ENCODE data around the gene CYRIA. TPM values are rescaled to one million over a fixed set of nuclear protein-coding genes. Genes with fewer than 3 reads are reported as not detected.

The CYRIA gene
- total and polyA plus RNA-seq, 4 donors: 1.9 to 24.9 (median 7.9) TPM

GRCh38 chr2:16656784-16657391 lies 8.7 kb downstream of the CYRIA start:
- peaks cover 0 to 4% of the 10 kb centered on the region in 2 donors for H3K4me1 ChIP-seq (ENCODE audit: control insufficient read depth in 1 of 2, insufficient read depth in 2 of 2, low read length in 2 of 2)
- 20 to 21% methylated on average over 8 of the region's 8 CpGs for WGBS, 2 donors
- ATAC-seq (ENCODE audit: low FRiP score): peak; percentile 45
- no peaks in the 10 kb centered on the region for H3K27me3 ChIP-seq (ENCODE audit: control insufficient read depth in 1 of 2, insufficient read depth in 2 of 2, low read length in 1 of 2)
- intact Hi-C loops (cut with DNase I): no loop called here
- peak overlapping the region in 1 of 2 donors; percentile 8 for H3K27ac ChIP-seq (ENCODE audit: low read depth in 1 of 2, low read length in 2 of 2)
- no peaks in the 10 kb centered on the region for H3K36me3 ChIP-seq (ENCODE audit: control insufficient read depth in 1 of 2, insufficient read depth in 2 of 2, low read length in 1 of 2)
- peak; percentile 83 to 85 for DNase-seq
- H3K9me3 ChIP-seq (ENCODE audit: control insufficient read depth, low read length): no peaks in the 10 kb centered on the region
- H3K4me3 ChIP-seq (ENCODE audit: low read length in 2 of 2): no peak overlapping the region

GRCh38 chr2:16655905-16656642 lies 9.6 kb downstream of the CYRIA start:
- H3K27me3 ChIP-seq (ENCODE audit: control insufficient read depth in 1 of 2, insufficient read depth in 2 of 2, low read length in 1 of 2): no peaks in the 10 kb centered on the region
- intact Hi-C loops (cut with DNase I): no loop called here
- DNase-seq (no peak), ATAC-seq (ENCODE audit: low FRiP score) (no peak)
- no peaks in the 10 kb centered on the region for H3K36me3 ChIP-seq (ENCODE audit: control insufficient read depth in 1 of 2, insufficient read depth in 2 of 2, low read length in 1 of 2)
- H3K4me3 ChIP-seq (ENCODE audit: low read length in 2 of 2): no peak overlapping the region
- no peak overlapping the region for H3K27ac ChIP-seq (ENCODE audit: low read depth in 1 of 2, low read length in 2 of 2)
- H3K9me3 ChIP-seq (ENCODE audit: control insufficient read depth, low read length): no peaks in the 10 kb centered on the region
- WGBS, 2 donors: 95 to 96% methylated on average over 4 of the region's 4 CpGs
- H3K4me1 ChIP-seq (ENCODE audit: control insufficient read depth in 1 of 2, insufficient read depth in 2 of 2, low read length in 2 of 2): peaks cover under 1 to 4% of the 10 kb centered on the region in 2 donors

- ATAC-seq (ENCODE audit: low FRiP score) (no peak), DNase-seq (no peak)
- intact Hi-C loops (cut with DNase I): no loop called here
- WGBS, 2 donors: 96 to 98% methylated on average over 6 of the region's 6 CpGs
- Histone ChIP-seq H3K36me3 (ENCODE audit: control insufficient read depth in 1 of 2, insufficient read depth in 2 of 2, low read length in 1 of 2) (no peaks in the 10 kb centered on the region), H3K4me3 (ENCODE audit: low read length in 2 of 2) (no peak overlapping the region), H3K9me3 (ENCODE audit: control insufficient read depth, low read length) (no peaks in the 10 kb centered on the region), H3K27me3 (ENCODE audit: control insufficient read depth in 1 of 2, insufficient read depth in 2 of 2, low read length in 1 of 2) (no peaks in the 10 kb centered on the region), H3K27ac (ENCODE audit: low read depth in 1 of 2, low read length in 2 of 2) (no peak overlapping the region), H3K4me1 (ENCODE audit: control insufficient read depth in 1 of 2, insufficient read depth in 2 of 2, low read length in 2 of 2) (peaks cover 4% of the 10 kb centered on the region in 2 donors)
Measured at GRCh38 chr2:16655445-16655837, 10.2 kb downstream of the CYRIA start.

GRCh38 chr2:16654833-16655444 lies 10.7 kb downstream of the CYRIA start:
- Histone ChIP-seq H3K27ac (ENCODE audit: low read depth in 1 of 2, low read length in 2 of 2) (no peak overlapping the region), H3K36me3 (ENCODE audit: control insufficient read depth in 1 of 2, insufficient read depth in 2 of 2, low read length in 1 of 2) (no peaks in the 10 kb centered on the region), H3K4me3 (ENCODE audit: low read length in 2 of 2) (no peak overlapping the region), H3K27me3 (ENCODE audit: control insufficient read depth in 1 of 2, insufficient read depth in 2 of 2, low read length in 1 of 2) (no peaks in the 10 kb centered on the region), H3K9me3 (ENCODE audit: control insufficient read depth, low read length) (no peaks in the 10 kb centered on the region), H3K4me1 (ENCODE audit: control insufficient read depth in 1 of 2, insufficient read depth in 2 of 2, low read length in 2 of 2) (peaks cover 4 to 6% of the 10 kb centered on the region in 2 donors)
- no peak for ATAC-seq (ENCODE audit: low FRiP score)
- no peak for DNase-seq
- 92 to 96% methylated on average over 4 of the region's 4 CpGs for WGBS, 2 donors
- intact Hi-C loops (cut with DNase I): no loop called here

- Histone ChIP-seq H3K4me1 (ENCODE audit: control insufficient read depth in 1 of 2, insufficient read depth in 2 of 2, low read length in 2 of 2) (peaks cover 4 to 6% of the 10 kb centered on the region in 2 donors), H3K36me3 (ENCODE audit: control insufficient read depth in 1 of 2, insufficient read depth in 2 of 2, low read length in 1 of 2) (no peaks in the 10 kb centered on the region), H3K27ac (ENCODE audit: low read depth in 1 of 2, low read length in 2 of 2) (no peak overlapping the region), H3K4me3 (ENCODE audit: low read length in 2 of 2) (no peak overlapping the region), H3K9me3 (ENCODE audit: control insufficient read depth, low read length) (no peaks in the 10 kb centered on the region), H3K27me3 (ENCODE audit: control insufficient read depth in 1 of 2, insufficient read depth in 2 of 2, low read length in 1 of 2) (no peaks in the 10 kb centered on the region)
- no peak for ATAC-seq (ENCODE audit: low FRiP score)
- 97 to 99% methylated on average over 4 of the region's 4 CpGs for WGBS, 2 donors
- intact Hi-C loops (cut with DNase I): no loop called here
- DNase-seq: peak in 1 of 2 donors; percentile 57
Measured at GRCh38 chr2:16653799-16654198, 11.8 kb downstream of the CYRIA start.

- DNase-seq (peak in 1 of 2 donors; percentile 58), ATAC-seq (ENCODE audit: low FRiP score) (peak; percentile 66)
- peaks cover 4 to 6% of the 10 kb centered on the region in 2 donors for H3K4me1 ChIP-seq (ENCODE audit: control insufficient read depth in 1 of 2, insufficient read depth in 2 of 2, low read length in 2 of 2)
Measured at GRCh38 chr2:16653083-16653375, 12.6 kb downstream of the CYRIA start.

GRCh38 chr2:16652296-16653082 lies 13.1 kb downstream of the CYRIA start:
- Histone ChIP-seq H3K27ac (ENCODE audit: low read depth in 1 of 2, low read length in 2 of 2) (peak overlapping the region in 1 of 2 donors; percentile 3), H3K4me3 (ENCODE audit: low read length in 2 of 2) (no peak overlapping the region), H3K36me3 (ENCODE audit: control insufficient read depth in 1 of 2, insufficient read depth in 2 of 2, low read length in 1 of 2) (no peaks in the 10 kb centered on the region), H3K27me3 (ENCODE audit: control insufficient read depth in 1 of 2, insufficient read depth in 2 of 2, low read length in 1 of 2) (no peaks in the 10 kb centered on the region), H3K9me3 (ENCODE audit: control insufficient read depth, low read length) (no peaks in the 10 kb centered on the region), H3K4me1 (ENCODE audit: control insufficient read depth in 1 of 2, insufficient read depth in 2 of 2, low read length in 2 of 2) (peaks cover 4 to 6% of the 10 kb centered on the region in 2 donors)
- no peak for ATAC-seq (ENCODE audit: low FRiP score)
- intact Hi-C loops (cut with DNase I): no loop called here
- no peak for DNase-seq
- WGBS, 2 donors: 13 to 18% methylated on average over 8 of the region's 8 CpGs

More at GRCh38 chr2:16653083-16653375, 12.6 kb downstream of the CYRIA start:
- H3K9me3 ChIP-seq (ENCODE audit: control insufficient read depth, low read length): no peaks in the 10 kb centered on the region
- H3K36me3 ChIP-seq (ENCODE audit: control insufficient read depth in 1 of 2, insufficient read depth in 2 of 2, low read length in 1 of 2): no peaks in the 10 kb centered on the region
- H3K27me3 ChIP-seq (ENCODE audit: control insufficient read depth in 1 of 2, insufficient read depth in 2 of 2, low read length in 1 of 2): no peaks in the 10 kb centered on the region
- no peak overlapping the region for H3K27ac ChIP-seq (ENCODE audit: low read depth in 1 of 2, low read length in 2 of 2)
- WGBS, 2 donors: 81 to 87% methylated on average over 2 of the region's 2 CpGs
- no peak overlapping the region for H3K4me3 ChIP-seq (ENCODE audit: low read length in 2 of 2)
- intact Hi-C loops (cut with DNase I): no loop called here

GRCh38 chr2:16650287-16651249 lies 15.1 kb downstream of the CYRIA start:
- intact Hi-C loops (cut with DNase I): no loop called here
- WGBS, 2 donors: 22 to 23% methylated on average over 12 of the region's 12 CpGs

More at GRCh38 chr2:16650287-16651249, 15.1 kb downstream of the CYRIA start:
- no peaks in the 10 kb centered on the region for H3K9me3 ChIP-seq (ENCODE audit: control insufficient read depth, low read length)
- no peak for ATAC-seq (ENCODE audit: low FRiP score)
- peaks cover 4 to 6% of the 10 kb centered on the region in 2 donors for H3K4me1 ChIP-seq (ENCODE audit: control insufficient read depth in 1 of 2, insufficient read depth in 2 of 2, low read length in 2 of 2)
- H3K4me3 ChIP-seq (ENCODE audit: low read length in 2 of 2): peak overlapping the region in 1 of 2 donors; percentile 42
- H3K27me3 ChIP-seq (ENCODE audit: control insufficient read depth in 1 of 2, insufficient read depth in 2 of 2, low read length in 1 of 2): no peaks in the 10 kb centered on the region
- H3K36me3 ChIP-seq (ENCODE audit: control insufficient read depth in 1 of 2, insufficient read depth in 2 of 2, low read length in 1 of 2): no peaks in the 10 kb centered on the region
- H3K27ac ChIP-seq (ENCODE audit: low read depth in 1 of 2, low read length in 2 of 2): no peak overlapping the region
- no peak for DNase-seq

Data from aorta (tissue), 5 donors.